Activated CD8-positive, alpha-beta memory T cell treated with anti-CD3 and anti-CD28 coated beads, Interleukin-2, amount 50 U/mL, for 1 hour (primary cell): ENCODE measurements around the gene DPP9.
"Not testable (repeated sequence)": the region's sequence is repeated elsewhere in the genome, so short reads cannot be mapped to it uniquely, and the experiment has no call there.

ENCODE experiments used
- DNase-seq: peaks from one replicate; pipeline ENCODE4 v3.0.0-alpha.2; 2020; ENCODE audit errors: extremely low read depth

DPP9 gene

DNA sequence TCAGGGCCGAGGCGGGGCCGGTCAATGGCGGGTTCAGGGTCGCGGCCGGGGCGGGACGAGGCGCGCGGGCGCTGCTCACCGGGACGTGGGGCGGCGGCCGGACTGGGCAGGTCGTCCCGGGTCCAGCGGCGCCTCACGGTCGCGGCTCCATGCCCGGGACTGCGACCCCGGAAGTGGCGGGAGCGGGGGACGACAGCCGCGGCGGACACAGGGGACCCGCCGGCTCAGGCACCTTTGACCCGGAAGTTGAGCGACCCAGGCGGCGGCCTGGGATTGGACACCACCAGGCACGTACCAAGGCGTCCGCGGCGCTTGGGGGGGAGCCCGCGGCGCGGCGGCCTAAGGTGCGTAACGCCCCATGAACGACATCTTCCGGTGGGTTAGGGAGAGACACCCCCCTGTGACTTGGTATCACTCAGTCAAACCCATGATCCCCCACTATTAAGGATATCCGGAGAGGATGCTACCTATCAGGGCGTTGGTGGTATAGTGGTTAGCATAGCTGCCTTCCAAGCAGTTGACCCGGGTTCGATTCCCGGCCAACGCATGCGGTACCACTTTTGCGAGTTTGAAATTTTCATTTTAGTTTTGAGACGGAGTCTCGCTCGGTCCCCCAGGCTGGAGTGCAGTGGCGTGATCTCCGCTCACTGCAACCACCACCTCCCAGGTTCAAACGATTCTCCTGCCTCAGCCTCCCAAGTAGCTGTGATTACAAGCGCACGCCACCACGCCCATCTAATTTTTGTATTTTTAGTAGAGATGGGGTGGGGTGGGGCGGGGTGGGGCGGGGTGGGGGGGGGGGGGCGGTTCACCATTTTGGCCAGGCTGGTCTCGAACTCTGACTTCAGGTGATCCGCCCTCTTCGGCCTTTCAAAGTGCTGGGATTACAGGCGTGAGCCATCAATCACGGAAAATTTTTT lies at the start of gene DPP9:
Gene DPP9, minus strand, starts transcription at position 248 of the 920 bp plus-strand sequence. CDS start 3,936 bp downstream, outside the sequence.
- DNase-seq: peak; percentile 92

DNA sequence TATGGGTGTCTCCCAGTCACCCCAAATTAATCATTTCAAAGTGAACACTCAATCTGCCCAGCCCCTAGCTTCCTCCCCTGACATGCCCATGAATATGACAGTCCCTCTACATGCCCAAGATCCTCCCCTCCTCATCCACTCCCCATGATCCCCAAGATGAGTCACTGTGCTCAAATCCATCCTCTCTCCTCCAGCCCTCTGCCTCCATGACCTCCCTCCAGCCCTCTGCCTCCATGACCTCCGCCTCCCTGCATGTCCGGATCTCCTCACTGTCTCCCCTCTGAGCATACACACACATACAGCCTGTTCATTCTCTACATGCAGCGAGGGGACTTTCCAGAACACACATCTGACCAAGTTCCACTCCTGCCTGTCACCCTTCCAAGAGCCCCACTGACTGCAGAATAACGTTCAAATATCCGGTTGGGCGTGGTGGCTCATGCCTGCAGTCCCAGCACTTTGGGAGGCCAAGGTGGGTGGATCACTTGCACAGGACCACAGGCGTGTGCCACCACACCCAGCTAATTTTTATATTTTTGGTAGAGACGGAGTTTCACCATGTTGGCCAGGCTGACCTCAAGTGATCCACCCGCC lies 49.5 kb upstream of the DPP9 start:
- no peak for DNase-seq

DNA sequence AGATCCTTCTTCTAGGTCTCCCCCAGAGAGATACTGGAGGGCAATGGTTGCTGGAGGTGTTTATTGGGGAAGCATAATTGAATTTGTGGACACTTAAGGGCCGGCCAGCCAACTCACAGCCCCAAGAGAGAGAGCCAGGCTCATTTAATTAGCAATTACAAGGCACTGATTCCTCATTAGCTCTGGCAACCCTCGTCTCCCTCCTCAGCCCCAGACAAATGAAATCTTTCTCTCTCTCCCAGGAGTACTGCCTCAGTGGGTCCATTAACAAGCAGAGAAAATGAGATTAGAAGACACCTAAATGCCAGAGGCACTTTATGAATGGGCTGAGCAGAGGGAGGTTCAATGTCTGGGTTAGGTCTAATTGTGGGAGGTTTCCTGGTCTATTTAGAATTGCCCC lies 48.9 kb upstream of the DPP9 start:
- no peak for DNase-seq

DNA sequence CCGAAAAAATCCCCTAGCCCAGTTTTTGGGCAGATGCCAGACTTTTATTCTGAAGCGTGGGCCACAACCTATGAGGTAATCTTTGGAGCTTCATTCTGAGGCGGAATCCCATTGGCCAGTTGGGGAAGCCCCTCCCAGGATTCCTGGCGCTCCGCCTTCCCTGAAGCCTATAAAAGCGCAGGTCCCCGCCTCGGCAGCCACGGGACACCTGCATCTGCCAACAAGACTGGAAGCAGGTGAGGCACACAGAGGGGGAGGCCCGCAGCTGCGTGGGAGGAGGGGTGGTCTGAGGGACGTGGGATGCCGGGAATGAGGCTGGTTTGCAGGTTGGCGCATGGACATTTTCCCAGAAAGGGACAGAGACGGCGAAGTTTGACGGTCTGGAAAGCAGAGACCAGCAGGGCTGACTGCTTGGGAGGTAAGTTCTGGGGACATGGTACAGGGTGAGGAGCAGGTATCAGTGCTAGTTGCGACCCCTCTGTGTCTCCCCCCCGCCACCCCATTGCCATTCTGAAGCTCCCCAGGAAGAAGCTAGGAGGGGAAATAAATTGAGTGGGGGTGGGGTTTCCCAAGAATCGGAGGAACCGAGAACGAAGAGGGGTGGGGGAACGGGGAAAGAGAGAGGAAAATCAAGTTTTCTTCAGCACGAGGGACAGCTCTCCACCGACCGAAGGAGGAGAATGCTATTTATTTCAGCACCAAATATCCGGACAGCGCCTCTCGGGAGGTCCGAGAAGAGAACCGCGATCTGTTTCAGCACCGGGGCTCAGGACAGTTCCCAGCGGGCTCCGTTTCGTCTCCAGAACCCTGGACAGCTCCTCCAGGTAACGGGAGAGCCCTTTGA lies 45.5 kb upstream of the DPP9 start:
- peak; percentile 50 for DNase-seq

DNA sequence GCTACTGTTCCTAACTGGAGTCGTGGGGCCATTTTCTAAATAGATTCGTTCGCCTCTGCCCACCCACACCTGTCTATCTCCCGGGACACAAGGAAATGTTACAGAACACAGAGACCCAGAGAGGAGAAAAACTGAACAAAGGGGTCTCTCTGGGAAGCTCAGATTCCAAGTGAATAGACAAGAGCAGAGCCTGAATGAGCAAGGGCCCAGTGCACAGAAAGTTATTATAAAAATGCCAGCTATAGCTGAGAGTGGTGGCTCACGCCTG lies 40.7 kb upstream of the DPP9 start:
- DNase-seq: no peak

DNA sequence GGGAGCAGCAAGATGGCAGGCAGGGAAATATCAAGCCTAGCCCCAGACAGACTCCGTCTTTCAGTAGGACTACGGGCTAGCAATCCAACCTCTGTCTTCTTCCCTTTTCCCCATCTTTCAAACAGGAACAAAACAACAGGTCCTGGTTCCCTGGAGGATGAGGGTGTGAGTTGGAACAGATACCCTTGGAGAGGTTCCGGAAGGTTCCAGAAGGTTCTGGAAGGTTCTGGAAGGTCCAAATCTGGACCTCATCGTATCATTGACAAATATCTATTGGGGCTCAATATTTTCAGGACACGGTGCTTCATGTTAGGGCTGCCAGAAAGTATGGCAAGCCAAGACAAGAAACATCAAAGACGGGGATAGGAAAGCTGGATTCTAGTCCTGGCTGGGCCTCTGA lies 39.4 kb upstream of the DPP9 start:
- DNase-seq: no peak

DNA sequence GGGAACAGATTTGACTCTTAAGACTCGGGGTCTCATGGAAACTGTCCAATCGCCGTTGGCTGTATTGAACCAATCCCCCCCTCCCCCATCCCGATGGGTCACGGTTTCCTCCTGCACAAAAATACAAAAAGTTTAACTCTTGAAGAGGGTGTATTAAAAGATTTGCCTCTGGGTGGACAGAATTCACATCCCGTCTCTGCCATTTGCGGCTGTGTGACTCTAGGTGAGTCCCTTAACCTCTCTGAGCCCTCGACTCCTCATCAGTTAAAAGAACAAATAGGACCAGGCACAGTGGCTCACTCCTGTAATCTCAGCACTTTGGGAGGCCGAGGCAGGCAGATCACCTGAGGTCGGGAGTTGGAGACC lies 36.6 kb upstream of the DPP9 start:
- DNase-seq: no peak

DNA sequence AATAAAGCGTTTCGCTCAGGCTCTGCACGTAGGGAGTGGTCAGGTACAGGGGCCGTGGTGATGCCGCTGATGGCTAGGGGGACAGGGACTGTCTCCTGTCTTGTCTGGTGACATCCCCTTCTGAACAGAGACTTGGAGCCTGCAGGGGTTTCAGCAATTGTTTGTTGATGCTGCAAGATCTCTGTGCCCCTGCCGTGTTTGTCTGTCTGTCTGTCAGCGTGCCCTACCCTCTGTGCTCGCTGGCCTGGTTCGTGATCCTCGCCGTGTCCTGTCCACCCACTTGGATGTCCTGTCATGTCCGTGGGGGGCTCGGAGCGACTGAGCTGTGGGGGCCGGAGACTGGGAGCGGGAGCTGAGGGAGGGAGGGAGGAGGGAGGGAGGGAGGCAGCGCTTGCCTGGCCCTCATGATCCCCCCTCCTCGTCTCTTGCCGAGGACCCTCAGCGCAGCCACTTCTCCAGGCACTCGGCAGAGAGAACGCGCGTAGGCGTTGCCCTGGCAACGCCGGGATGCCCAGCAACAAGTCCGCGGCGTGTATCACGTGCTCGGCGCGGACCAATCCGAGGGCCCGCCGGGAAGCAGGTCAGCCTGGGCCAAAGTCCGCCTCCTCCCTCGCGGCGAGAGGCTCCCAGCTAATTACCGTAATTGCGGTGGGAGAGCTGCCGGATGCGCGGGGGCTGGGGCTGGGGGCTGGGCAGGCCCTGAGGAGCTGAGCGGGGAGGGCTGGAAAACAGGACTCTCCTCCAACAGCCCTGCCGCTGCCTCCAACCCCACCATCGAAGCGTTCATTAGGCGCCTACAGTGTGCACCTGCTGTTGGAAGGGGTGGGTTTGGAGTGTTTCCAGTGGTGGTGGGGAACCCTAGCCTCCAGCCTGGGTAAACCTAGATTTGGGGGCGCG lies 36.0 kb upstream of the DPP9 start:
- DNase-seq: no peak

DNA sequence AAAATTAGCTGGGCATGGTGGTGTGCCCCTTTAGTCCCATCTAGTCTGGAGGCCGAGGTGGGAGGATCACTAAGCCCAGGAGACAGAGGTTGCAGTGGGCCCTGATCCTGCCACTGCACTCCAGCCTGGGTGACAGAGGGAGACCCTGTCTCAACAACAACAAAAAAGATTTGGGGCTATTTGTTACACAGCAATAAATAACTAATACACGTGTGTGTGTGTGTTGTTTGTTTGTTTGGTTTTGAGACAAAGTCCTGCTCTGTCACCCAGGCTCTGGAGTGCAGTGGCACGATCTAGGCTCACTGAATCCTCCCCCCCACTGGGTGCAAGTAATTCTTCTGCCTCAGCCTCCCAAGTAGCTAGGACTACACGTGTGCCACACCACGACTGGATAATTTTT lies 35.0 kb upstream of the DPP9 start:
- DNase-seq: no peak

DNA sequence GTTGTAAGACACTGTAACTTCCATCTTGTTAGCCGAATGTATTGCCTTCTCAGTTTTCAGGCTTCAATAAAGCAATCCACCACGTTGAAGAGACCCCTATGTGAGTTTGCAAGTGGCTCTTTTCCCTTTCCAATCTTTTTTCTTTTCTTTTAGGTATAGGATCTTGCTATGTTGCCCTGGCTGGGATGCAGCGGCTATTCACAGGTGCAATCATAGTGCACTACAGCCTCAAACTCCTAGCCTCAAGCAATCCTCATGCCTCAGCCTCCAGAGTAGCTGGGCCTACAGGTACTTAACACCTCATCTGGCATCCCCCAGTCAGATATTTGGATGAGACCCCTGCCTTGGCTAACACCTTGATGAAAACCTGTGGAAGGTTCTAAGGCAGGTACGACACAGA lies 34.4 kb upstream of the DPP9 start:
- no peak for DNase-seq

DNA sequence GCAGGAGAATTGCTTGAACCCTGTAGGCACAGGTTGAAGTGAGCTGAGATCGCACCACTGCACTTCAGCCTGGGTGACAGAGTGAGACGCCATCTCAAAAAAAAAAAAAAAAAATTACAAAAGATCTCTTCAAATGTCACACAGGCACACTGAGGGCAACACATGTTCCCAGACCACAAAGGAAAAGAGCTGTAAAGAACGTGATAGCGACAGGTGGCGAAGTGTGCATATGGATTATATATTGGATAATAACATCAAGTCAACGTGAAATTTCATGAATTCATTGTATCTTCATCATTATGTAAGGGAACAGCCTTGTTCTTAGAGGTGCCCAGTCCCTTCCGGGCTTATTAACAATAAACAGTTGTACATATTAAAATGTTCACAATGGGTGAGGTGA lies 31.8 kb upstream of the DPP9 start:
- no peak for DNase-seq

DNA sequence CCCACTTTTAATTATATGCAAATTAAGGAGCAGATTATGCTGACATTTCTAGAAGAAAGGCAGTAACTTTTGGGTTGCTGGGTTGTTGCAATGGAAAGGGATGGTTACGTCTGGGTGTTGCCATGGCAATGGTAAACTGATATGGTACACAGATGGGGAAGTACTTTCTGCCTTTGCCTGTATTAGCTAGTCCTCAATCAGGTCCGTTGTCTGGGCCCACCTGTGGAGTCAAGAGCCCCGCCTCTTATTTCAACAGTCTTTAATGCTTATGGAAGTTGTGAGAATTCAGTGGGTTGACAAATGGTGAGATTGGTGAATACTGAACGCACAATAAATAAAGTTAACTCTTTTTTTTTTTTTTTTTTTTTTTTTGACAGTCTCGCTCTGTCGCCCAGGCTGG lies 30.6 kb upstream of the DPP9 start:
- DNase-seq: no peak

DNA sequence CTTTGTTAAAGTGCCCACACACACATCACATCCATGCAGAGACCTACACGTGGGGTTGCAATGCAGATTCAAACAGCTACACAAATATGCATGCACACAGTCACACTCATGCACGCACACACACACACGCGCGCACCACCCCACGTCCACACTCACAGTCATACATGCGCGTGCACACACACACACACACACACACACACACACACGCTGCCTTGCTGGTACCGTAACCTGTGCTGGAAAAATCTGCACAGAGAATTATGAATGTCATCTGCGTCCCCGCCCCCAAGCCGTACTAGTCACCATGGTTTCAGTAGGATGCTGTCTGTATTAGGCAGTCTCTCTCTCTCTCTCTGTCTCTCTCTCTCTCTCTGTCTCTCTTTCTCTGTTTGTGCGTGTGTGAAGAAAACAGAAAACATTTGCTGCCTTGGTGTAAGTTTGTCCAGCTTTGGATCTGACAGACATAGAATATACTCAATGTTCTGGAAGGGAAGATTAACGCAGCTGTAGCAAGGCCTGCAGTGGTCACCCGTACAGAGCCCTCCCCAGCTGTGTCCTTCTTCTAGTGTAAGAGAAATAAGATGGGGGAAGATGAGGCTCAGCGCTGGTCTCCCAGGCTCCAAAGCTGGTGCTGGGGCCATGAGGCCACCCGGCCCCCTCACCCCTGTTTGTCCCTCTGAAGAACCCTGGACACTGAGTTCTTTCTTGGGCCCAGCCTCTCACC lies 26.4 kb upstream of the DPP9 start:
- DNase-seq: no peak

DNA sequence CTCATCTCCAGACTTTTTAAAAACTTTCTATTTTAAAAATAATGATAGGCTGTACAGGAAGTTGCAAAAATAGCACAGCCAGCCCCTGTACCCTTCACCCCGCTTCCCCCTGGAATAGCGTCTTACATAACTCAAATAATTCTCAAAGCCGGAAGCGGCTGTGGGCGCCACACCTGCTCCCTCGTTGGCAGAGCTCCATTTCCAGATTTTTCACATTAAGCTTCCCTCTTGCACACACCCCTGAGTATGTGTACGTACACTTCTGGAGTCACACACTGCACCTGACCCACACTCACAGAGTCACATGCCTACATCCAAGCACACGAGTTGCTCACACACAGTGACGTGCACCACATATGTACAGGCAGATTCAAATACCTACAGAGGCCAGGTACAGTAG lies 24.9 kb upstream of the DPP9 start:
- DNase-seq: no peak

DNA sequence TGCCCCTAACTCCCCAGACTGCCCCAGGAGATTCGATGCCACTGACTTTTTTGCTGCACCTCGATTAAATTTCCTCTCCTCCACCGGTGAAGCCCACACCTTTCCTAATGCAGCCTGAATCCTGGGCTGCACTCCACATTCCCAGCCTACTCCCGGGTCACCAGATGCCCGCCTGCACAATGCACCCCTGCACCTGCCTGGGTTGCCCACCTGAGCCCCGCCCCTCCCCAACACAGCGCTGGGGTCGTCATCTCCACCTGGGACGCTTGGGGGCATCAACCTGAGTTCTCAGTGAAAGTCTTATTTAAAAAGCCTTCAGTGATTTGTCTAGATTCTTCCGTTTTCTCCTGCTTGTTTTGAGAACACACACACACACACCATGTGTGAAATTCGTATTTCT lies 24.5 kb upstream of the DPP9 start:
- no peak for DNase-seq

DNA sequence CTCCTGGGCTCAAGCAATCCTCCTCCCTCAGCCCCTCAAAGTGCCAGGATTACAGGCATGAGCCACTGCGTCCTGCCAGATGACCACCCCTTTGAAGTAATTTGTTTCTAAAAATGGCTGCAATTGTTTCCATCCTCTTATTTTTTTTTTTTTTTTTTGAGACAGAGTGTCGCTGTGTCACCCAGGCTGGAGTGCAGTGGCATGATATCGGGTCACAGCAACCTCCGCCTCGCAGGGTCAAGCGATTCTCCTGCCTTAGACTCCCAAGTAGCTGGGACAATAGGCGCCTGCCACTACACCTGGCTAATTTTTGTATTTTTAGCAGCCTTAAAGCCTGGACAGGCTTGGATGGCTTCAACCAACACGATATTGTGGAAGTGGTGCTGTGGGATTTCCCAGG lies 22.3 kb upstream of the DPP9 start:
- no peak for DNase-seq

DNA sequence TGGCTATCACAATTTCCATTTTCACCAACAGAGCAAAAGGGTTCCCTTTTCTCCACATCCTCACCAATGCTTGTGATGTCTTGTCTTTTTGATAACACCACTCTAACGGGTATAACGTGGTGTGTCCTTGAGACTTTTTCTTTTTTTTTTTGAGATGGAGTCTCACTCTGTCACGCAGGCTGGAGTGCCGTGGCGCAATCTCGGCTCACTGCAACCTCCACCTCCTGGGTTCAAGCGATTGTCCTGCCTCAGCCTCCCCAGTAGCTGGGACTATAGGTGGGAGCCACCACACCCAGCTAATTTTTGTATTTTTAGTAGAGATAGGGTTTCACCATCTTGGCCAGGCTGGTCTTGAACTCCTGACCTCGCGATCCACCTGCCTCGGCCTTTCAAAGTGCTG lies 21.5 kb upstream of the DPP9 start:
- DNase-seq: not testable (repeated sequence)

DNA sequence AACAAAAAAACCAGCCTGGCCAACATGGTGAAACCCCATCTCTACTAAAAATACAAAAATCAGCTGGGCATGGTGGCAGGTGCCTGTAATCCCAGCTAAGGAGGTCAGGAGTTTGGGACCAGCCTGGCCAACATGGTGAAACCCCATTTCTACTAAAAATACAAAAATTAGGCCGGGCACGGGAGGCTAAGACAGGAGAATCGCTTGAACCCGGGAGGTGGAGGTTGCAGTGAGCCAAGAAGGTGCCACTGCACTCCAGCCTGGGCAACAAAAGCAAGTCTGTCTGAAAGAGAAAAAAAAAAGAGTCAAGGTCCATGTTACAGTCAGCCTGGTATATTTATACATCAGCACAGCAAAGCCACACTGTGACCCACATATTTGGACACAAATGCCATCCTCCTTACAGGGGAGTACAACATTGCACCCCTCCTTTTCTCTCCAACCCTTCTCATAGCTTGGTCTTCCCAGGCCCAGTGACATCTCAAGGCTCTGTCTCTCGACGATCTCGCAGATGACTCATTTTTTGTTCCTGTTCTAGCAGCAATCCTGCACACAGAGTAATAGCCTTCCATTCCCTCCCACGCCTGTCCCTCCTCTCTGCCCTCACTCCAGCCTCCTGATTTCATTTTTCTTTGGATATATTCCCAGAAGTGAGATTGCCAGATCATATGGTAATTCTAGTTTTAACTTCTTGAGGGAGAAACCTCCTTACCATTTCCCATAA lies 21.0 kb upstream of the DPP9 start:
- DNase-seq: no peak

DNA sequence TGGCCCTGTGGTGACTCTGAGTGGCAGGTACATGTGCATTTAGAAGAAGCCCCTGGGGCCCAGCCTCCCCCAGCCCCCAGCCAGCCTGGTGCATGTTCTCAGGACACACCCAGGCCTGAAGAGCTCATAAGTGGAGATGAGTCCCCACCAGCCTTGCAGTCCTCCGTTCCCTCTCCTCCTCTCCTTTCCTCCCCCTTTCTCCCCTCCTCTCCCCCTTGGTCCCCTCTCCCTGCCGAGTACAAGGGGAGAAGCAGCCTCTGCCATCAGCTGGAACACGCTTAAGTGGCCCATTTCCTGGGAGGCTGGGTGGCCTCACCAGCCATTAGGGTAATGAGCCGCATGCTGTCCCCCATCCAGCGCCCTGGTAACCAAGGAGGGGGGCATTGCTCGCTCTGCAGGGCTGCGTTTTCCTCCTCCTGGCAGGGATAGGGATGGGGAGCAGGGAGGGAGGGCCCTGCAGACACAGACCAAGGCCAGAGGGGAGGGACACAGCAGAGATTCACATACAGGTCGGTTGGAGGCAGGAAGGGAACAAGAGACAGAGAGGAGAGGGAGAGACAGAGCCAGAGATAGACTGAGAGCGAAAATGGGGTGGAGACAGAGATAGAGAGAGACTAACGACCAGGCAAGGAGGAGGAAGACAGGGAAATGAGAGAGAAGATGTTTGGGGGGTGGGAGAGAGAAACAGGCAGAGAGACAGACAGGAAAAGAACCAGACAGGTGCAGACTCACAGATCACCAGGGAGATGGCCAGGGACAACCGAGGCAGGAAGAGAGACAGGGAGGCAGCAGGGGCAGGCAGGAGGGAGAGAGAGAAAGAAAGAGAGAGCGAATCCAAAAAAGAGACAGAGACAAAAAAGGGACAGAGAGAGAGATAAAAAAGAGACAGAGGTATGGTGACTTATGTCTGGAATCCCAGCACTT lies 19.3 kb upstream of the DPP9 start:
- no peak for DNase-seq
